ENCODE measurements around the gene IFT88.

Gene IFT88

DNA sequence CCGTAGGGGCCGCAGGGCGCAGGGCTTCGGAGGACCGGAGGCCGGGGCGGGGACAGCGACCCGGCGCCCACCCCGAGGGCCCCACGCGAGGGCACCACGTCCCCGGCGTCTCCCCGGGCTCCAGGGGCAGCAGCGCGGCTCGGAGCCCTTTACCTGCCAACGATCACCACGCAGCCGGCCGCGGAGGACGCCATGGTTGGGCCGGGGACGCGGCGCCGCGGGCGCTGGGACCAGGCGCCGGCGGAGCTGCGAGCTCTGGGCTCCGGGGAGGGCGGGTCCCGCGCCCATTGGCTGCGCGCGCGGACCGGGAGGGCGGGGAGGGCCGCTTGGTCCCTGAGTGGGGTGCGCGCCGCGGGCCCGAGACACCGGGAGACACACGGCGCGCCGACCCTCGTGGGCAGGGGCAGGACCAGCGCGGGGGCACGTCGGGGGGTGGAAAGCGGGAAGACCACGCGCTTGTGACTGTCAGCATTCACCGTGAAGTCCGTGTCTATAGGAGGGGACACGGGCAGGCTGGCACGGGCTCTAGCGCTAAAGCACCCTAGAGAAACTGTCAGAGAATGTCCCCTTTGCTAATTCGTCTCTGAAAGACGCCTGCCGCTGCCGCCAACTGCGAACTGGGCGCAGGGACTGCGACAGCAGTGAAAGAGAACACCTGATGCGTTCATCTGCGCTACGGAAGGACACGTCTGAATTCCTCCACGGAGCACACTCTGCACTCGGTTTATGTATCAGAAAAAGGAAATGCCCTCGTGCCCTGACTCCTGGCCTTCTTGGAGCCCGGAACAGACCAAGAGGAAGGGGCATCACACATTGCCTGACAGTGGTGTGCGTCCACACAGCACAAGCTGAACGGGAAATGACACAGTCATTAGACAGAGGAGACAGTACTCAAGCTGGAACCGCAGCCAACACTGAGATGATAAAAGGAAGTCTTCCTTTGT, 41.1 kb upstream of the IFT88 start, which contains the start of gene CRYL1:
Gene CRYL1, minus strand, starts transcription at position 257 of the 944 bp plus-strand sequence. Its CDS starts 63 bp downstream, at position 194.
- peak; percentile 85 for DNase-seq (ENCODE audit: low spot score)
- Histone ChIP-seq H3K4me3 (peak within 1 kb of the TSS; percentile 97), H3K27ac (peak within 1 kb of the TSS; percentile 68 to 93)
- TF ChIP-seq, protein P1, sequence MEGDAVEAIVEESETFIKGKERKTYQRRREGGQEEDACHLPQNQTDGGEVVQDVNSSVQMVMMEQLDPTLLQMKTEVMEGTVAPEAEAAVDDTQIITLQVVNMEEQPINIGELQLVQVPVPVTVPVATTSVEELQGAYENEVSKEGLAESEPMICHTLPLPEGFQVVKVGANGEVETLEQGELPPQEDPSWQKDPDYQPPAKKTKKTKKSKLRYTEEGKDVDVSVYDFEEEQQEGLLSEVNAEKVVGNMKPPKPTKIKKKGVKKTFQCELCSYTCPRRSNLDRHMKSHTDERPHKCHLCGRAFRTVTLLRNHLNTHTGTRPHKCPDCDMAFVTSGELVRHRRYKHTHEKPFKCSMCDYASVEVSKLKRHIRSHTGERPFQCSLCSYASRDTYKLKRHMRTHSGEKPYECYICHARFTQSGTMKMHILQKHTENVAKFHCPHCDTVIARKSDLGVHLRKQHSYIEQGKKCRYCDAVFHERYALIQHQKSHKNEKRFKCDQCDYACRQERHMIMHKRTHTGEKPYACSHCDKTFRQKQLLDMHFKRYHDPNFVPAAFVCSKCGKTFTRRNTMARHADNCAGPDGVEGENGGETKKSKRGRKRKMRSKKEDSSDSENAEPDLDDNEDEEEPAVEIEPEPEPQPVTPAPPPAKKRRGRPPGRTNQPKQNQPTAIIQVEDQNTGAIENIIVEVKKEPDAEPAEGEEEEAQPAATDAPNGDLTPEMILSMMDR (IDR thresholded peaks at IDR 0.05) = no peak

DNA sequence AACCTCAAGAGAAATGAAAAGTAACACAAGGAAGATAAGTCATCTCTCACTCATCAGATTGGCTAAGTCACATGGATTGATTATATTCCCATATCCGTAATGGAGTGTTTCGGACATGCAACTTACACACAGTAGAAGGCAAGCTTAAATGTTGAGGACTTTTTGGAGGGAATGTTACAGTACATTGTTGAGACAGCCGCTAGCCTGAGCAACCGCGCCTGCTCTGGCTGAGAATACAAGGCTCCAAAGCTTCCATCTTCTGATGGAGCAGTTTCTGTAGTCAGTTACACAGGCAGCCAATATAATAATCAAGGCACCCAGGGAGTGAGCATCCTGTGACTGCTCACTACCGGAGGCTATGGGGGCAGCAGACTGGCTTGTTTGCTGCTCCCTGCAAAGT, 40.3 kb upstream of the IFT88 start:
- DNase-seq (ENCODE audit: low spot score) = no peak
- TF ChIP-seq, protein P1 (IDR thresholded peaks at IDR 0.05) = no peak
- Histone ChIP-seq H3K4me3 (peak overlapping the region; percentile 97), H3K27ac (peak overlapping the region; percentile 68 to 93)

DNA sequence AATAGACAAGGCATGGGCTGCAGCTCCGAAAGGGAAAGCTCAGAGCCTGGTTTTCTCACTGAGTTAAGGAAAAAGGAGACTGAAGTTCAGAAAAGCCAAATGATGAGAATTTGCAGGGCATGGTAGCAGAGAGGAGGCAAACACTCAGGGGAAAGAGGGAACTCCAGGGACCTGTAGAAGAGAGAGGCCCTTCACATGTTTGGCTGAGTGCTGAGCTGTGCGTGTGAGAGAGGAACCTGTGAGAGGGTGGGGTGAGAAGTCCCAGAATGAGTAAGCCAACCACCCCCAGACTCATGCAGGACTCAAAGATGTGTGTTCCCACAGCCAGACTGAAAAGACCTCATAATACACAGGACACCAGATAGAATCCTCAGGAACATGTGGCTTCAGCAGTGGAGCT, 38.5 kb upstream of the IFT88 start:
- DNase-seq (ENCODE audit: low spot score) = no peak
- Histone ChIP-seq H3K27ac (no peak overlapping the region), H3K4me3 (no peak overlapping the region)
- TF ChIP-seq, protein P1 (IDR thresholded peaks at IDR 0.05) = no peak

DNA sequence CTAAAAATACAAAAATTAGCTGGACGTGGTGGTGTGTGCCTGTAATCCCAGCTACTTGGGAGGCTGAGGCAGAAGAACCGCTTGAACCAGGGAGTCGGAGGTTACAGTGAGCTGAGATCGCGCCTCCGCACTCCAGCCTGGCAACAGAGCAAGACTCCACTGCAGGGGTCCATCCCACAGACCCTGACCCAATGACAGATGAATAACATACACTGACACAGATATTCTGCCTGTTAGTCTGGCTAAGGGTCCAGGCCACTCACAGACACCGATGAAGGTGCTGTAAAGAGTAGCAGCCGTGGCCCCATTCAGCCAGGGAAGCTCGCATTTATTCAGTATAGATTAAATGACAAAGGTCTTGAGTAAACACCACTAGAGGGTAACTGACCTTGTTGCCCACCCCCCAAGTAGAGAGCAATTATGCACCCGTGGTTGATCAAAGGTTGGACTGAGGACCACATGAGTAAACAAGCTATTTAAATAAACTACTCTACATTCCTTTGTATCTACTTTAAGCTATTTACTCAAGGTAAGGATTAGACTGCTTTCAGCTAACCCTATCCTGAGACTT, 32.8 kb upstream of the IFT88 start:
- TF ChIP-seq, protein P1 (IDR thresholded peaks at IDR 0.05) = no peak
- no peak overlapping the region for H3K27ac ChIP-seq
- H3K4me3 ChIP-seq = no peak overlapping the region
- no peak for DNase-seq (ENCODE audit: low spot score)

DNA sequence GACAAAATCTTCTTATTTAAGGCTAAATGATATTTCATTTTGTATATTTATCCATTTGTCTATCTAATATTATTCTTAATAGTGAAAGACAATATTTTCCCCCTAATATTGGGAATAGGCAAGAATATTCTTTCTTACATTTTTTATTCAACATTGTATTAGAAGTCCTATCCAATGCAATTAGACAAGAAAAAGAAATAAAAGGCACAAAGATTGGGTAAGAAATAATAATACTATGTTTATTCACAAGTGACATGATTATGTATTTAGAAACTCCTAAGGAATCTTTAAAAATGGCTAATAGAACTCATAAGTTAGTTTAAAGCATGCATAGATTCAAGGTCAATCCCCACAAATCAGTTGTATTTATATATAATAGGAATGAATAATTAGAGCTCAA, 30.0 kb upstream of the IFT88 start:
- Histone ChIP-seq H3K4me3 (no peak overlapping the region), H3K27ac (no peak overlapping the region)

DNA sequence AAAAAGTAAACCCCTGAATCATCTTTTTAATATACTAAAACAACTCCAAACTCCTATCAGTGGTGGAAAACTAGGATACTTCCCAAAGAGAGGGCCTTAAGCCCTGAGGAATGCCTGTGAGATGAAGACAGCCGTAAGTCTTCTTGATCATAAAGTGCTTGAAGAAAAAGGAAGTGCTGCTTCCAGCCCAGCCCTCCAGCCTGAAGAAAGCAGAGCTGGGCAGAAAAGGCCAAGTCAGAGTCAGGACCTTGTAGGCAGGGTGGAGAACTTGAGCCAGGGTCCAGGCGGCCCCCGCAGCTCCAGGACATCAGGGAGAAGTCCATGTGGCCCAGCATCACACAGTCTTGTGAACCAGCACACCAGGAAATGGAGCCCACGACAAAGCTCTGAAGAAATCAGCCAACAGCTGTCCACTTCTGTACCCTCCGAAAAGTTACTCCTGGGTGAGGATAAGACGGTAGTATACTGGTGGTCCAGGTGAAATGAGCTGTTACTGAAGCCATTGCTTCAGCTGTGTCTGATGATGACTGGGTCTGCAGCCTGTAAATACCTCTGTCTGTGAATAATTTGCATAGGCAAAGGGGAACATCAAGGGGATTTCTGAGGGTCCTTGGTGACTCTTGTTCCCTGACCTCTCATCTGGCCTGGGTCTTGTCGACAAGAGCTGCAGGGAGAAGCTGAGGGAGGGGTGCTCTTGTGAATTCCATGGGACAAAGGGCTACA, 22.6 kb upstream of the IFT88 start:
- TF ChIP-seq, protein P1 (IDR thresholded peaks at IDR 0.05) = no peak
- H3K4me3 ChIP-seq = no peak overlapping the region
- no peak for DNase-seq (ENCODE audit: low spot score)
- no peak overlapping the region for H3K27ac ChIP-seq

More for the DNA sequence above, 30.0 kb upstream of the IFT88 start:
- TF ChIP-seq, protein P1 (IDR thresholded peaks at IDR 0.05) = no peak
- no peak for DNase-seq (ENCODE audit: low spot score)
